ENCODE results near the gene SH3GLB2.

- no peak for TF ChIP-seq EZH2 (IDR thresholded peaks at IDR 0.05; ENCODE audit: low read length, missing control alignments)
- no peak for TF ChIP-seq CTCF (conservative IDR thresholded peaks at IDR 0.05 in 1 of 2, IDR thresholded peaks at IDR 0.05 in 1 of 2; ENCODE audit: low read depth in 1 of 2, low read length in 2 of 2)
Observed at GRCh38 chr9:128972956-128973355, 55.2 kb downstream of the SH3GLB2 start.
